Mucosa of rectum (tissue), 2 donors: ENCODE data around the gene CNTD1.

Experiments
- H3K27ac ChIP-seq, 2 donors: one replicate each; pipeline ENCODE4 v1.7.0; 2013; ENCODE audit warnings: inconsistent platforms in 2 of 2, low read depth in 2 of 2, low read length in 2 of 2
- H3K27me3 ChIP-seq, 2 donors: one replicate each; pipeline ENCODE4 v1.7.0; 2013; ENCODE audit warnings: low read length in 2 of 2; ENCODE audit not compliant: control insufficient read depth in 2 of 2, insufficient read depth in 2 of 2
- H3K36me3 ChIP-seq, 2 donors: one replicate each; pipeline ENCODE4 v1.7.0; 2013; ENCODE audit warnings: low read length in 2 of 2; ENCODE audit not compliant: control insufficient read depth in 2 of 2, insufficient read depth in 2 of 2
- H3K4me1 ChIP-seq, 2 donors: one replicate each; pipeline ENCODE4 v1.7.0; 2013; ENCODE audit warnings: low read length in 2 of 2, mild to moderate bottlenecking in 1 of 2; ENCODE audit not compliant: control insufficient read depth in 2 of 2, insufficient read depth in 2 of 2
- H3K4me3 ChIP-seq, 2 donors: one replicate each; pipeline ENCODE4 v1.7.0; 2013; ENCODE audit warnings: low read length in 2 of 2
- H3K9ac ChIP-seq, 2 donors: one replicate each; pipeline ENCODE4 v1.7.0; 2013; ENCODE audit warnings: low read length in 2 of 2, low read depth in 1 of 2, mild to moderate bottlenecking in 1 of 2
- H3K9me3 ChIP-seq, 2 donors: one replicate each; pipeline ENCODE4 v1.7.0; 2013; ENCODE audit warnings: low read length in 2 of 2; ENCODE audit not compliant: control insufficient read depth in 2 of 2
- donor health status: healthy.
- donor health status: Normal muscosa, but diverticular disease.

Gene CNTD1

DNA sequence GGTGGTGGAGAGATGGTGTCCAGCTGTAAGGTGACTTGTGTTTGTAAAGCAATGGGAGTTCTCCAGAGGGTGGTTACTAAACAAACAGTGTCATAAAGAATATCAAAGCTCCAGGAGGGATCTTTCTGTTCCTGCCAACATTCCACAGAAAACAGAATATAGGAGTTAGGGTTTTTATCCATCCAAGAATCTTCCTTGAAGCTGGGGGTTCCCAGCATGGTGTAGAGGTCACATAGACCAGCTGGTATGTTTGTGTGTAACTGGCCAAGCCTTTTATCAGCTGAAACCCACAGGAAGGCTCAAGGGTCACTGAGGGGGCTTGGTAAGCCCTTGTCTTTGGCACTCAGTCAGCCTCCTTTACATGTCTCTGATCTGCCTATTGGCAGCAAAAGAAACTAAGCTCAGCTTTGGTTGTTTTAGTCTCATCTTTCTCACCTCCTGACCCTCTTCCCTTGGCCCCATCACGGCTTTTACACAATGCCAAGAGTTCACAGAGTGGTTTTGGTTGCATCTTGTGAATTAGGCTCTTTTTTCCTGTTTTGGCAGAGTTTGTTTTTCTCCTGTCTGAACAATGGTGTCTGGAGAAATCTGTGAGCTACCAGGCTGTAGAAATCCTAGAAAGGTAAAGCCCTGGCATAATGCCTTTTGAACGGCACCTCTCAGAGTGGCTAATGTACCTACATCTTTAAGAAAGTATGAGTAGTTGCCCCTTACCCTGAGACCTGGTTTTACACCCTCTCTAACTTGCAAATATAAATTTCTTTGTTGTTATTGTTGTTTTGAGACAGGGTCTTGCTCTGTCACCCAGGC, 4.6 kb downstream of the CNTD1 start:
- Histone ChIP-seq H3K27ac (peak overlapping the region; percentile 49 to 80), H3K4me1 (peaks cover 31 to 39% of the 10 kb centered on the region in 2 donors), H3K36me3 (no peaks in the 10 kb centered on the region)

DNA sequence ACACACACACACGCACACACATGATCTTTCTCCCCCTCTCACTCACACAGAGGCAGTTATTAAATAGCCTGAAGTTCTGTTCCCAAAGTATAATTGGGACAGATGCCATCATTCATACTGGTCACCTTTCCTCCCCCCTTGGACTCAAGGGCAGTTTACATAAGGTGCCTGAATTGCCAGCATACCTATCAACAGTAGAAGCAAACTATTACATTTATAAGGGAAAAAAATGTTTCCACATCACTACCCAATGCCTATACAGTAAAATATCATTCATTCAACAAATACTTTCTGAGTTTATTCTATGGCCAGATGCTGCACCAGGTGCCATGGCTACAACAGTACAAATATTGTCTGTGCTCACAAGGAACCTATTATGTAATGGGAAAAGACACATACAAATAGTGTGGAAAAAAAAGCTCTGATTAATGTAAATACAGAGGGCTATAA, 6.3 kb downstream of the CNTD1 start:
- H3K9me3 ChIP-seq = no peaks in the 10 kb centered on the region
- H3K4me1 ChIP-seq = peaks cover 26 to 33% of the 10 kb centered on the region in 2 donors
- peak overlapping the region; percentile 49 to 80 for H3K27ac ChIP-seq
- H3K36me3 ChIP-seq = peaks cover 5 to 6% of the 10 kb centered on the region in 2 donors
- no peaks in the 10 kb centered on the region for H3K27me3 ChIP-seq
- H3K4me3 ChIP-seq = no peak overlapping the region
- peak overlapping the region in 1 of 2 donors; percentile 6 for H3K9ac ChIP-seq

More for the DNA sequence above, 4.6 kb downstream of the CNTD1 start:
- Histone ChIP-seq H3K27me3 (no peaks in the 10 kb centered on the region), H3K9me3 (no peaks in the 10 kb centered on the region), H3K4me3 (no peak overlapping the region), H3K9ac (peak overlapping the region in 1 of 2 donors; percentile 56)

DNA sequence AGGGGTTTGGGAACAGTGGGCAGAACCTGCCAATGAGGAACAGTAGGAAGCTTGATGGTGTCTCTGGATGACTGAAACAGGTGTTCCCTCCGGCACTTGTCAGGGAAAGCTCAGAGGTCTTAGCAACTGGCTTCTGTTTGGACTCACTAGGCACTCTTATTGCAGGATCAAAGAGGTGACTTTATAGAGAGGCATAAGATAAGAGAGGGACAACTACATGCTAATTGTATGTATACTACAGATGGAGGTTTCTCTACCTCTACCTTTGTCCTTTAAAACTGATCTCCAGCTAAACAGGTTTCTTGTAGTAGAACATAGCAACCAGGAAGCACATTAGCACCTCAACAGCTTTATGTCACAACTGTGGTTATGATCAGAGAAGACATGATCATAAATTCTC, 7.6 kb downstream of the CNTD1 start:
- Histone ChIP-seq H3K27me3 (no peaks in the 10 kb centered on the region), H3K4me1 (peaks cover 26 to 33% of the 10 kb centered on the region in 2 donors), H3K27ac (peak overlapping the region; percentile 80 to 83), H3K9ac (peak overlapping the region in 1 of 2 donors; percentile 9), H3K9me3 (no peaks in the 10 kb centered on the region), H3K4me3 (no peak overlapping the region), H3K36me3 (peaks cover 14 to 15% of the 10 kb centered on the region in 2 donors)

DNA sequence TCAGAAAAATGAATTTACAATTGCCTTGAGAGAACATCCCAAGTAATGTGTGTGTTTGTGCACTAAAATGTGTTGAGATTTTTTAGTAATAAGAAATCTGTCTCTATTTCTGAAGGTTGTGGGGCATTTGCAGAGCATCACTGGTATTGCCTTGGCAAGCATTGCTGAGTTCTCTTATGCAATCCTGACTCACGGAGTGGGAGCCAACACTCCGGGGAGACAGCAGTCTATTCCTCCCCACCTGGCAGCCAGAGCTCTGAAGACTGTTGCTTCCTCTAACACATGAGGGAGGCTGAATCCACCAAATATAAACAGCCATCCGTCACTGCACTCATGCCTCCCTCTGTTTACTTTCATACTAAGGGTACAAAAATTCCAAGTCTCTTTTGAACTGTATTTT, 10.6 kb downstream of the CNTD1 start:
- Histone ChIP-seq H3K36me3 (peaks cover 27 to 29% of the 10 kb centered on the region in 2 donors), H3K27me3 (no peaks in the 10 kb centered on the region), H3K4me1 (peaks cover 15 to 19% of the 10 kb centered on the region in 2 donors), H3K9me3 (no peaks in the 10 kb centered on the region), H3K9ac (no peak overlapping the region), H3K4me3 (no peak overlapping the region), H3K27ac (no peak overlapping the region)

DNA sequence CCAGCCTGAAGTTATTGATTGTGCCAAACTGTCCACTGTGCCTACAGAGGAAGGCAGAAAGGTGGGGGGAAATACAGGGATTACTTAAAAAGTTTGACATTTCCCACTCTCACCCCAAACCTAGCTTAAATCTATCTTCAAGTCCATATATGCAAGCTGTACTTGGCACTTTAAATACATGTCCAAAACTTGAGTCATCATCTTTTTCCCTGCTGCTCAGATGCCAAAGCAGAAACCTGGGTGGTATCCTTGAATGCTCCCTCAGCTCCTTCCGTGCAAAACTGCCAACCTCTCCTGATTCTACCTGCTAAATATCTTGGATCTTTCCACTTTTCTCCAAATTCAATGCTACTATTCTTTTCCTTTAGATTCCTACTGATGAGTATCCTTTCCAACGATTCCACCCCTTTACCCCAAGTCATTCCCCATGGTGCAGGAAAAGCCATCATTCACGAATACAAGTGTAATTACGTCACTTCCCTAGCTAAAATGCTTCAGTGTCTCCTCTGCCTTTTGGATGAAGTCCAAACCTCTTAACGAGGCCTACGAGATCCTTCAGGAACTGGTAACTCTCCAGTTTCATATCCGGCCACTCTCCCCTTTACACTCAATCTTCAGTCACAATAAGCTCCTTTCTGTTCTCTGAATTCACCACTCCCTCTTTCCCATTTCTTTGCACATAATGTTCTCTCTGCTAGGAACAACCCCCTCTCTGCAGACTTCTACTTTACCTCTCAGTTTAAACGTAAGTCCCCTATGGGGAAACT, 16.2 kb downstream of the CNTD1 start:
- Histone ChIP-seq H3K4me1 (no peaks in the 10 kb centered on the region), H3K27ac (no peak overlapping the region), H3K9ac (no peak overlapping the region), H3K27me3 (no peaks in the 10 kb centered on the region), H3K36me3 (peaks cover 64 to 73% of the 10 kb centered on the region in 2 donors), H3K9me3 (no peaks in the 10 kb centered on the region), H3K4me3 (no peak overlapping the region)

DNA sequence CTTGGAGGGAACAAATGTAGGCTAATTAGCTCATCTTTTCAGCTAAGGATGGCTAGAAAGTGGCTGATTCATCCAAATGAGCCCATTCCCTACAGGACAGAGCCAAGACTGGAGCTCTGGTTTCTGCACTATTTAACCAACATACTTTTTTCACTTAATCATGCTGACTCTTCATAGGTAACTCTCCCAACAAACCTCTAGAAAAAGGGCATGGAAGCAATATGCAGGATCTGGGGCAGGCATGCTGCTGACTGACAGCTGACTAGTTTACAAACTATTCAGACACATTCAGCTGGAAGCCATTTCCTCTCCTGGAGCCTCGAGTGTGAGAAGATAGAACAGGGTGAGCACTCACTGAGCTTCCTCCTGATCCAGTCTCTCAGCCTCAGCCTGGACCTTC, 19.2 kb downstream of the CNTD1 start:
- H3K4me1 ChIP-seq = no peaks in the 10 kb centered on the region
- H3K27ac ChIP-seq = no peak overlapping the region
- H3K27me3 ChIP-seq = no peaks in the 10 kb centered on the region
- peaks cover 60 to 76% of the 10 kb centered on the region in 2 donors for H3K36me3 ChIP-seq
- H3K9me3 ChIP-seq = no peaks in the 10 kb centered on the region
- H3K9ac ChIP-seq = no peak overlapping the region
- no peak overlapping the region for H3K4me3 ChIP-seq

DNA sequence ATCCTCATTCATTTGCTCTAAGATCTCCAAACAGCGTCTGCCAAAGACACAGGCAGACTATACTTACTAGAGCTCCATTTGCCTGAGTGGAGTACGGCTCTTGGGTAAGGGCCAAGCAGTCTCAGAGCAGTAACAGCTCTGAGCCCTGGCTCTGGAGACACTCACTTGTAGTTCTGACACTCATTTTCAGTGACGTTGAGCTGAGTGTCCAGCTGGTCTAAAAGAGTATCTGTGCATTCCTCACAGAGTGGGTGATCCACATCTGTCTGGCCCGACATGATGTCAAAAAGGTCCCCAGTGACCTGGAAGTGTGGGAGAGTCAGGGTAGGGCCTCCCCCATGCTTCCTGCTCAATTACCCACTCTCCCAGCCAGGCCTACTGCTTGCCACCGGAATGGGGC, 19.7 kb downstream of the CNTD1 start:
- no peak overlapping the region for H3K9ac ChIP-seq
- H3K4me1 ChIP-seq = peaks cover under 1% of the 10 kb centered on the region in 2 donors
- H3K4me3 ChIP-seq = no peak overlapping the region
- H3K9me3 ChIP-seq = no peaks in the 10 kb centered on the region
- H3K27me3 ChIP-seq = no peaks in the 10 kb centered on the region
- no peak overlapping the region for H3K27ac ChIP-seq
- peaks cover 59 to 75% of the 10 kb centered on the region in 2 donors for H3K36me3 ChIP-seq

DNA sequence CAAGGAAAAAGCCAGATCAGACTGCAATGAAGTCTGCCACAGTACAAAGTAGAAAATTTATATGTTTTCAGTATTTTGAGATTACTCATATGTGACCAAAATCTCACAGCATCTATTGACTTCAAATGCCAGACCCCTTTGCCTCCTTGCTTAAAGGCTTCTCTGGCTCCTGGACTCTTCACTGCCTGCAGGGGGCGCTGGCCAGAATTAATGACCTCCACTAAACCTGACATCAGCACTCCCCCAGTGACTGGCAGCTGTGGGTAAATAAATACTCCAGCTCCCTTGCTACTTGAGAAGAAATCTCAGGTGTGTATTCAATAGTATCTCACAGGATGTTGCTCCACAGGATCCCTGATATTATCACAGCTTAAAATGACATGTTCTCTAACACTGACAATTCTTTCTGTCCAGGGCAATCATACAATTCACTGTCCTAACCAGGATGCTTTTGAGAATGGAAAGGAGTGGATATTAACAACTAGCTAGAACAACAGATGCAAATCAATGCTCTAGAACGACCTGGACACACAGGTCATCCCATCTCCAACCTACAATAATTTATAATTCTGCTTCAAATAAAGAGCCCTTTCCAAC, 21.4 kb downstream of the CNTD1 start:
- Histone ChIP-seq H3K36me3 (peaks cover 43 to 60% of the 10 kb centered on the region in 2 donors), H3K27ac (no peak overlapping the region), H3K9ac (no peak overlapping the region), H3K27me3 (no peaks in the 10 kb centered on the region), H3K4me1 (peaks cover 4% of the 10 kb centered on the region in 2 donors), H3K4me3 (no peak overlapping the region), H3K9me3 (no peaks in the 10 kb centered on the region)

DNA sequence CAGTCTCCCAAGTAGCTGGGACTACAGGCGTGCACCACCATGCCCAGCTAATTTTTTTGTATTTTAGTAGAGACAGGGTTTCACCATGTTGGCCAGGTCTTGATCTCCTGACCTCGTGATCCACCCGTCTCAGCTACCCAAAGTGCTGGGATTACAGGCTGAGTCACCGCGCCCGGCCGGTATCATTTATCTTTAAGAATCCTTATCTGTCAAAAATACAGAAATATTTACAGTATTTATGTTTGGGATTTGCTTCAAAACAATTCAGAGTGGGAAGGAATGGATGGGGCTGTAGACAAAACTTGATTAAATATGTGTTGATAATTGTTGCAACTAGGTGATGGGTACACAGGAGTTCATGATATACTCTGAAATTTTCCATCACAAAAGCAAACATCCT, 22.5 kb downstream of the CNTD1 start:
- no peak overlapping the region for H3K9ac ChIP-seq
- no peak overlapping the region for H3K4me3 ChIP-seq
- peaks cover 4% of the 10 kb centered on the region in 2 donors for H3K4me1 ChIP-seq
- H3K9me3 ChIP-seq = no peaks in the 10 kb centered on the region
- H3K27me3 ChIP-seq = no peaks in the 10 kb centered on the region
- no peak overlapping the region for H3K27ac ChIP-seq
- H3K36me3 ChIP-seq = peaks cover 32 to 49% of the 10 kb centered on the region in 2 donors

DNA sequence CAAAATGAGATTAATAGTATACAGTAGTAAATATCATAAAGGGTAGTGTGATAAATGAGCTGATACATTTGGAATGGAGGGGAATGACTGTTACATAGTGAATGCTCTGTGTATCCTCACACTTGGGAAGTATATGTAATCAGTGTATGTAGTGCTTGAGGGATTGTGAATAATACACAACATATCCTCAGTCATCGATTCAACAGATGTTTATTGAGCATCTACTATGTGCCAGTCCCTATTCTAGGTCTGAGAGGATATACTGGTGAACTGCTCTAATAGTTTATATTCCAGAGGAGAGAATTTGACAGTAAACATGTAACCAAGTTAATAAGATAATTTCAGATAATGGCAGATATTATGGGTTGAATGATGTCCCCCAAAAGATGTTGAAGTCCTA, 28.8 kb downstream of the CNTD1 start:
- H3K27me3 ChIP-seq = no peaks in the 10 kb centered on the region
- no peaks in the 10 kb centered on the region for H3K9me3 ChIP-seq
- H3K9ac ChIP-seq = no peak overlapping the region
- no peak overlapping the region for H3K27ac ChIP-seq
- peaks cover 7 to 8% of the 10 kb centered on the region in 2 donors for H3K4me1 ChIP-seq
- no peaks in the 10 kb centered on the region for H3K36me3 ChIP-seq
- no peak overlapping the region for H3K4me3 ChIP-seq
